GM23338 (cell line): ENCODE data around the gene COPB2. TPM values are rescaled to one million over a fixed set of nuclear protein-coding genes. Genes with fewer than 3 reads are reported as not detected.
"Not testable (repeated sequence)": the region's sequence is repeated elsewhere in the genome, so short reads cannot be mapped to it uniquely, and the experiment has no call there.

ENCODE experiments used
- ATAC-seq: fragments of 200-7000 bp; cut with Tn5 transposase; 3 replicates; pipeline ENCODE4 v1.9.1; 2020
- DNase-seq: peaks from one replicate; pipeline ENCODE4 v3.0.0-alpha.2; 2015; ENCODE audit warnings: low spot score
- H2AFZ ChIP-seq: fragments of 200-600 bp; sonication (generic); 2 replicates; pipeline ENCODE4 v1.8.0; 2016; ENCODE audit warnings: antibody characterized with exemption, mild to moderate bottlenecking, moderate library complexity
- H3F3A ChIP-seq: fragments of 200-600 bp; sonication (generic); replicated peaks from 2 replicates; pipeline ENCODE4 v1.8.0; 2017; ENCODE audit warnings: antibody characterized with exemption, mixed run types, low read depth
- H3K27ac ChIP-seq: fragments of 200-600 bp; sonication (generic); 2 replicates; pipeline ENCODE4 v1.6.1; 2016; ENCODE audit warnings: low read depth
- H3K27me3 ChIP-seq: fragments of 200-600 bp; sonication (generic); 2 replicates; pipeline ENCODE4 v1.8.0; 2016; ENCODE audit warnings: mild to moderate bottlenecking, mixed run types, moderate library complexity; ENCODE audit not compliant: insufficient read depth
- H3K36me3 ChIP-seq: fragments of 200-600 bp; sonication (generic); 2 replicates; pipeline ENCODE4 v1.8.0; 2016; ENCODE audit warnings: mild to moderate bottlenecking; ENCODE audit not compliant: insufficient read depth
- H3K4me1 ChIP-seq: fragments of 200-600 bp; sonication (generic); 2 replicates; pipeline ENCODE4 v1.8.0; 2016; ENCODE audit warnings: mild to moderate bottlenecking, moderate library complexity; ENCODE audit not compliant: insufficient read depth
- H3K4me2 ChIP-seq: fragments of 200-600 bp; sonication (generic); 2 replicates; pipeline ENCODE4 v1.7.1; 2017; ENCODE audit warnings: mixed run types
- H3K4me3 ChIP-seq: fragments of 200-600 bp; sonication (generic); 2 replicates; pipeline ENCODE4 v1.6.1; 2016; ENCODE audit warnings: mixed run types
- H3K79me2 ChIP-seq: fragments of 200-600 bp; sonication (generic); replicated peaks from 2 replicates; pipeline ENCODE4 v1.8.0; 2017; ENCODE audit warnings: mild to moderate bottlenecking; ENCODE audit not compliant: insufficient read depth
- H3K9me2 ChIP-seq: fragments of 200-600 bp; sonication (generic); 2 replicates; pipeline ENCODE4 v1.8.0; 2017; ENCODE audit not compliant: insufficient read depth
- H4K20me1 ChIP-seq: fragments of 200-600 bp; sonication (generic); replicated peaks from 2 replicates; pipeline ENCODE4 v1.8.0; 2017; ENCODE audit warnings: mild to moderate bottlenecking; ENCODE audit not compliant: insufficient read depth
- H3K27ac Mint-ChIP-seq: 2 replicates; pipeline ENCODE4 v1.8.0; 2020; ENCODE audit warnings: inconsistent platforms, mild to moderate bottlenecking, moderate library complexity, mixed read lengths
- H3K27me3 Mint-ChIP-seq: 3 replicates; pipeline ENCODE4 v1.8.0; 2022; ENCODE audit warnings: low read depth, mild to moderate bottlenecking, moderate library complexity, mixed read lengths, inconsistent platforms; ENCODE audit not compliant: insufficient read depth, poor library complexity
- H3K36me3 Mint-ChIP-seq: 3 replicates; pipeline ENCODE4 v1.8.0; 2021; ENCODE audit warnings: low read depth, mild to moderate bottlenecking, inconsistent platforms, moderate library complexity, mixed read lengths
- H3K4me1 Mint-ChIP-seq: 3 replicates; pipeline ENCODE4 v1.8.0; 2020; ENCODE audit warnings: mild to moderate bottlenecking, inconsistent platforms, mixed read lengths
- H3K4me3 Mint-ChIP-seq: 3 replicates; pipeline ENCODE4 v1.8.0; 2021; ENCODE audit warnings: moderate library complexity, mild to moderate bottlenecking, inconsistent platforms, mixed read lengths
- H3K9me3 Mint-ChIP-seq: 3 replicates; pipeline ENCODE4 v1.8.0; 2020; ENCODE audit warnings: moderate library complexity, mild to moderate bottlenecking, inconsistent platforms, mixed read lengths
- CREB1 ChIP-seq: fragments of 250-450 bp; sonication (Bioruptor Pico); IDR thresholded peaks from 2 replicates; pipeline ENCODE4 v1.5.0; 2020; ENCODE audit warnings: low read depth, mild to moderate bottlenecking, moderate library complexity
- ETS1 ChIP-seq: IDR thresholded peaks from 2 replicates; pipeline ENCODE4 v1.6.1; 2016; ENCODE audit warnings: antibody characterized with exemption
- EZH2phosphoT487 ChIP-seq: fragments of 200-600 bp; sonication (generic); IDR thresholded peaks from one replicate; pipeline ENCODE4 v1.8.1; 2018; ENCODE audit warnings: antibody characterized with exemption; ENCODE audit not compliant: unreplicated experiment
- NANOG ChIP-seq: IDR thresholded peaks from 2 replicates; pipeline ENCODE4 v1.6.1; 2016; ENCODE audit warnings: antibody characterized with exemption, borderline replicate concordance
- POLR2AphosphoS5 ChIP-seq: IDR thresholded peaks from 2 replicates; pipeline ENCODE4 v1.6.1; 2016; ENCODE audit warnings: antibody characterized with exemption, low read depth
- REST ChIP-seq: IDR thresholded peaks from one replicate; pipeline ENCODE4 v1.6.1; 2018; ENCODE audit warnings: antibody characterized with exemption; ENCODE audit not compliant: unreplicated experiment
- STAT1 ChIP-seq: IDR thresholded peaks from one replicate; pipeline ENCODE4 v1.6.1; 2016; ENCODE audit warnings: antibody characterized with exemption; ENCODE audit not compliant: unreplicated experiment
- ZNF114 ChIP-seq: fragments of 250-450 bp; sonication (Bioruptor Pico); IDR thresholded peaks from 2 replicates; pipeline ENCODE4 v1.5.0; 2020; ENCODE audit warnings: mild to moderate bottlenecking, moderate library complexity
- polyA plus RNA-seq: library from polyadenylated mRNA; unstranded; fragments of >200 nt; fragmentation: Nextera tagmentation; extraction: Ambion mirVana; gene quantifications from 2 replicates; pipeline ENCODE4 v1.2.1, GENCODE V29; 2016
- total RNA-seq: library from RNA; depleted of rRNA; stranded (reverse); fragments of >200 nt; shearing (Covaris generic); gene quantifications from 2 replicates; pipeline ENCODE4 v1.2.3, GENCODE V29; 2014

COPB2 gene
- total and polyA plus RNA-seq, 2 experiments from 2014 or later = 48.2 to 89.1 TPM

- TF ChIP-seq ETS1 = no peak
- no peak for TF ChIP-seq NANOG
- no peak for TF ChIP-seq EZH2phosphoT487
- TF ChIP-seq POLR2AphosphoS5 = no peak
- no peak for TF ChIP-seq STAT1
- no peak for TF ChIP-seq REST
- TF ChIP-seq CREB1 (CRISPR knock-in tag) = no peak
- TF ChIP-seq ZNF114 (CRISPR knock-in tag) = no peak
- Histone ChIP-seq H3K27ac (no peak overlapping the region), H3K4me2 (peak overlapping the region; percentile 83), H4K20me1 (peaks cover 8% of the 10 kb centered on the region; the same call in 1 of the 2 replicates), H3K4me1 (peaks cover 3% of the 10 kb centered on the region; the same call in 1 of the 2 replicates), H3K36me3 (peaks cover 5% of the 10 kb centered on the region), H2AFZ (no peak overlapping the region), H3F3A (0 out of 2 replicates have a peak, but pooled peaks cover 6% of the 10 kb centered on the region), H3K27me3 (no peaks in the 10 kb centered on the region), H3K79me2 (peaks cover 77% of the 10 kb centered on the region), H3K9me2 (no peaks in the 10 kb centered on the region), H3K4me3 (peak overlapping the region; percentile 75)
- DNase-seq = no peak
- Mint-ChIP-seq H3K4me1 (peaks cover 7% of the 10 kb centered on the region; the same call in 2 of the 3 replicates), H3K27me3 (peaks cover 5% of the 10 kb centered on the region), H3K4me3 (peak overlapping the region; percentile 86), H3K36me3 (peaks cover 3% of the 10 kb centered on the region; the same call in 1 of the 3 replicates), H3K9me3 (no peaks in the 10 kb centered on the region; the same call in 2 of the 3 replicates), H3K27ac (no peak overlapping the region)
- ATAC-seq = no peak
Measured at GRCh38 chr3:139388077-139388476, 1.4 kb downstream of the COPB2 start.

DNA sequence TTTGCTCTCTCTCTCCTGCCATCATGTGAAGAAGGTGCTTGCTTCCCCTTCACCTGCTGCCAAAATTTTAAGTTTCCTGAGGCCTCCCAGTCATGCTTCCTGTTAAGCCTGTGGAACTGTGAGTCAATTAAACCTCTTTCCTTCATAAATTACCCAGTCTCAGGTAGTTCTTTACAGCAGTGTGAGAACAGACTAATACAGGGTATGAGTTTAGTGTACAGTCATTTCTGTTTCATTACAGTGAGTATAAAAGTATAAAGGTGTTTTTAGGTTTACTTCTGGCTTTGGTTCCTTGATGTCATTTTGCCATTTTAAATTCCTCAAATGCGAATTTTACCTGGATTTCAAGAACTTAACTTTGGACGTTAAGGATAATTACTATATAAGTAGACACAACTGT lies 7.2 kb downstream of the COPB2 start:
- H3F3A ChIP-seq, ATAC-seq, H3K27me3 ChIP-seq, H3K27ac ChIP-seq, H3K4me2 ChIP-seq, H3K4me3 Mint-ChIP-seq, H3K4me1 Mint-ChIP-seq, H3K9me2 ChIP-seq, H2AFZ ChIP-seq, DNase-seq, H3K9me3 Mint-ChIP-seq, H3K27me3 Mint-ChIP-seq, H3K4me1 ChIP-seq, H3K27ac Mint-ChIP-seq, H3K4me3 ChIP-seq: not testable (repeated sequence)
- Histone ChIP-seq H4K20me1 (peaks cover 40% of the 10 kb centered on the region), H3K79me2 (peaks cover 71% of the 10 kb centered on the region), H3K36me3 (peaks cover 41% of the 10 kb centered on the region)
- peaks cover 31% of the 10 kb centered on the region for H3K36me3 Mint-ChIP-seq
